Right lobe of liver (tissue), 6 donors: Measurements from ENCODE around the gene TIGD1. TPM values are rescaled to one million over a fixed set of nuclear protein-coding genes. Genes with fewer than 3 reads are reported as not detected.

Experiments
- ATAC-seq, 4 donors: fragments of 200-7000 bp; cut with Tn5 transposase; one replicate each; pipeline ENCODE4 v1.9.1; 2020; ENCODE audit warnings: mild to moderate bottlenecking in 4 of 4, moderate library complexity in 4 of 4
- DNase-seq, 3 donors: peaks; one replicate each; pipeline ENCODE4 v3.0.0-alpha.2; 2020
- H3K27ac ChIP-seq, 3 donors: fragments of 200-600 bp; one replicate each; pipeline ENCODE4 v1.8.0; 2022
- H3K27me3 ChIP-seq, 2 donors: fragments of 200-600 bp; one replicate each; pipeline ENCODE4 v1.8.0; 2022
- H3K36me3 ChIP-seq, 4 donors: fragments of 200-600 bp; sonication (generic) in 1 of 4; one replicate each; pipeline versions ENCODE4 v1.5.1 to v1.8.0; 2017 to 2022; ENCODE audit warnings: control low read depth in 1 of 4
- H3K4me1 ChIP-seq, 4 donors: fragments of 200-600 bp; sonication (generic) in 1 of 4; one replicate each; pipeline versions ENCODE4 v1.5.1 to v1.8.0; 2017 to 2022; ENCODE audit warnings: control low read depth in 1 of 4
- H3K4me3 ChIP-seq, 3 donors: fragments of 200-600 bp; one replicate each; pipeline ENCODE4 v1.8.0; 2022
- H3K9me3 ChIP-seq, 4 donors: fragments of 200-600 bp; sonication (generic) in 1 of 4; one replicate each; pipeline versions ENCODE4 v1.5.1 to v1.8.0; 2017 to 2022; ENCODE audit warnings: control low read depth in 1 of 4
- CTCF ChIP-seq, 4 donors: fragments of 200-600 bp in 3 of 4; fragments of 450-650 bp in 1 of 4; IDR thresholded peaks; one replicate each; pipeline versions ENCODE4 v1.5.1 to v1.8.0; 2016 to 2022; ENCODE audit warnings: antibody characterized with exemption in 4 of 4, mild to moderate bottlenecking in 2 of 4
- POLR2A ChIP-seq: fragments of 450-650 bp; IDR thresholded peaks from one replicate; pipeline ENCODE4 v1.6.1; 2017; ENCODE audit warnings: antibody characterized with exemption, mild to moderate bottlenecking
- WGBS: methylation state at CpG from one replicate; pipeline ENCODE4 v1.1.6; 2018; ENCODE audit warnings: low coverage, low lambda C conversion rate; ENCODE audit not compliant: insufficient coverage; ENCODE audit errors: missing lambda C conversion rate; 5-methylcytosine and 5-hydroxymethylcytosine counted together
- intact Hi-C, 2 donors: fragments of 100-400 bp; cut with DNase I; formaldehyde crosslinking; loops; one replicate each; pipeline versions ENCODE4 v1.11.2 to v1.14.1; 2022
- total RNA-seq, 6 experiments: library from RNA; depleted of rRNA in 2 of 6; stranded (reverse); fragments of >200 nt in 2 of 6; fragmentation: NEBNext Ultra II Directional in 3 of 6; extraction: Animal tissue kit (Norgen Biotek cat#: 25700) in 3 of 6; gene quantifications; one replicate each; pipeline versions ENCODE4 v1.1.0 to v1.2.4, GENCODE V29; 2016 to 2023
- donor health status: DM: no; HTN: yes; CAD: no.
- donor health status: DM: no; HTN: no; CAD: no.
- donor health status: DM: no; HTN: no; CAD: no.
- donor health status: DM: no; HTN: yes; CAD: no.
- donor health status: DM: no; HTN: yes; CAD: no.

The TIGD1 gene
- total RNA-seq, 6 experiments from 2014 or later, result 0.68 to 1.5 (median 1.0) TPM

- Histone ChIP-seq H3K27me3 (no peaks in the 10 kb centered on the region), H3K27ac (no peak overlapping the region), H3K36me3 (no peaks in the 10 kb centered on the region), H3K4me1 (peaks cover 0 to 9% (median 3%) of the 10 kb centered on the region in 4 donors), H3K9me3 (no peaks in the 10 kb centered on the region), H3K4me3 (no peak overlapping the region)
- DNase-seq (no peak), ATAC-seq (no peak)
- TF ChIP-seq POLR2A (no peak), CTCF (IDR thresholded peaks at IDR 0.05) (no peak)
- WGBS, result 92% methylated on average over 6 of the region's 6 CpGs
- intact Hi-C loops, result no loop called here
Observed at GRCh38 chr2:232547991-232548390, 2.4 kb downstream of the TIGD1 start.

- intact Hi-C loops, result no loop called here
- no peak for ATAC-seq
Observed at GRCh38 chr2:232545511-232546375, 4.6 kb downstream of the TIGD1 start.

GRCh38 chr2:232544674-232545073, 5.7 kb downstream of the TIGD1 start:
- Histone ChIP-seq H3K4me3 (no peak overlapping the region), H3K27ac (no peak overlapping the region), H3K36me3 (no peaks in the 10 kb centered on the region), H3K4me1 (peaks cover 0 to 3% (median 0%) of the 10 kb centered on the region in 4 donors), H3K27me3 (no peaks in the 10 kb centered on the region), H3K9me3 (no peaks in the 10 kb centered on the region)
- TF ChIP-seq CTCF (IDR thresholded peaks at IDR 0.05) (no peak), POLR2A (no peak)
- WGBS, result 88% methylated on average over 5 of the region's 6 CpGs
- ATAC-seq, result peak in 1 of 4 donors; percentile 10
- intact Hi-C loops, result no loop called here
- peak in 1 of 3 donors; percentile 29 for DNase-seq

More at GRCh38 chr2:232545511-232546375, 4.6 kb downstream of the TIGD1 start:
- peaks cover 0 to 5% (median 0%) of the 10 kb centered on the region in 4 donors for H3K4me1 ChIP-seq
- no peaks in the 10 kb centered on the region for H3K36me3 ChIP-seq
- H3K27me3 ChIP-seq, result no peaks in the 10 kb centered on the region
- TF ChIP-seq POLR2A (no peak), CTCF (IDR thresholded peaks at IDR 0.05) (no peak)
- no peak overlapping the region for H3K4me3 ChIP-seq
- 83% methylated on average over 5 of the region's 17 CpGs for WGBS
- H3K9me3 ChIP-seq, result no peaks in the 10 kb centered on the region
- no peak overlapping the region for H3K27ac ChIP-seq
- peak in 1 of 3 donors; percentile 22 for DNase-seq

GRCh38 chr2:232543928-232544631, 6.3 kb downstream of the TIGD1 start:
- Histone ChIP-seq H3K9me3 (no peaks in the 10 kb centered on the region), H3K27ac (no peak overlapping the region), H3K4me3 (no peak overlapping the region), H3K4me1 (no peaks in the 10 kb centered on the region), H3K27me3 (no peaks in the 10 kb centered on the region), H3K36me3 (no peaks in the 10 kb centered on the region)
- WGBS, result 92% methylated on average over 5 of the region's 19 CpGs
- ATAC-seq, result no peak
- TF ChIP-seq CTCF (IDR thresholded peaks at IDR 0.05) (no peak), POLR2A (no peak)
- intact Hi-C loops, result no loop called here
- DNase-seq, result peak in 1 of 3 donors; percentile 52
